ENCODE results near the gene CLEC16A.
"Not testable (repeated sequence)": the region's sequence is repeated elsewhere in the genome, so short reads cannot be mapped to it uniquely, and the experiment has no call there.

Gene CLEC16A

GRCh38 chr16:10923650-10924214 is 20.6 kb upstream of the CLEC16A start:
- no peak for DNase-seq

- DNase-seq: not testable (repeated sequence)
These were observed 19.1 kb upstream of the CLEC16A start for GRCh38 chr16:10925285-10925684.

- DNase-seq: no peak
These were observed 18.3 kb upstream of the CLEC16A start for GRCh38 chr16:10926094-10926493.

GRCh38 chr16:10926867-10927266 is 17.5 kb upstream of the CLEC16A start:
- DNase-seq: no peak

- no peak for DNase-seq
These were observed 16.8 kb upstream of the CLEC16A start for GRCh38 chr16:10927497-10928112.

- DNase-seq: not testable (repeated sequence)
These were observed 15.3 kb upstream of the CLEC16A start for GRCh38 chr16:10929097-10929496.

DNA sequence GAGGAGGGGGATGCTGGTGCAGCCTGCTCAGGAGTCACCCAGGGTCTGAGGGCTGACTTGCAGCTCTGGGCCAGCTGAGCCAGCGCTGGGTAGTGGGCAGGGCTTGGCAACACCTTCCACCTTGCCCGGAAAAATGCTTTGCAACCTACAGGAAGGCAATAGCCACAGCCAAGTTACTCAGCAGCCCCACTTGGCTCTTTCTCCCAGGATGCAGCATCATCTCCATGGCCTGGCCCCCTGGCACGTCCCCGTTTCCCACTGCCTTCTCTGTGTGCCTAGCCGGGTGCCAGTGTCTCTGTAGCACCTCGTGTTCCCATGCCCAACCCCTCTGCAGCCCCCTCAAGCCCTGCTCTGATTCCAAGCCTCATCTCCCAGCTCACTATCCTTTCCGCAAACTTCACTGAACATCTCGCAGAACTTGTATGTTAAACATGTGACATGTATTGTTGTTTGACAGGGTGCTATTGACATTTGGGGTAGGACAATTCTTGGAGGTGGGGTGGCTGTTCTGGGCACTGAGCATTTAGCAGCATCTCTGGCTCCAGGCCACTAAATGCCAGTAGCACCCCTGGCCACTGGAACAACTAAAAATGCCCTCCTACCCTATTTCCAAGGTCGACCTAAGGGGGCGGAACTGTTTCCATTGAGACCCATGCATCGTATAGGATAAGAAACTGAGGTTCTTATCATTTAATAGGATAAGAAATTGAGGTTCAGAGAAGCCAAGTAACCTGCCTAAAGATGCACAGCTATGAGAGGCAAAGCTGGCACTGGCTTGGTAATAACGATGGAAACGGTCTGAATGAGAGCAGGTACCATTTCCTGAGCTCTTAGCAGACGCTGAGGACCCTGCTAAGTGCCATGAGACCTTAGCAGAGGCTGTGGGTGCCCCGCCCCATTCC is 14.3 kb upstream of the CLEC16A start:
- no peak for DNase-seq

- no peak for DNase-seq
These were observed 13.6 kb upstream of the CLEC16A start for GRCh38 chr16:10930755-10931093.

GRCh38 chr16:10931134-10931533 is 13.2 kb upstream of the CLEC16A start:
- DNase-seq: no peak

DNA sequence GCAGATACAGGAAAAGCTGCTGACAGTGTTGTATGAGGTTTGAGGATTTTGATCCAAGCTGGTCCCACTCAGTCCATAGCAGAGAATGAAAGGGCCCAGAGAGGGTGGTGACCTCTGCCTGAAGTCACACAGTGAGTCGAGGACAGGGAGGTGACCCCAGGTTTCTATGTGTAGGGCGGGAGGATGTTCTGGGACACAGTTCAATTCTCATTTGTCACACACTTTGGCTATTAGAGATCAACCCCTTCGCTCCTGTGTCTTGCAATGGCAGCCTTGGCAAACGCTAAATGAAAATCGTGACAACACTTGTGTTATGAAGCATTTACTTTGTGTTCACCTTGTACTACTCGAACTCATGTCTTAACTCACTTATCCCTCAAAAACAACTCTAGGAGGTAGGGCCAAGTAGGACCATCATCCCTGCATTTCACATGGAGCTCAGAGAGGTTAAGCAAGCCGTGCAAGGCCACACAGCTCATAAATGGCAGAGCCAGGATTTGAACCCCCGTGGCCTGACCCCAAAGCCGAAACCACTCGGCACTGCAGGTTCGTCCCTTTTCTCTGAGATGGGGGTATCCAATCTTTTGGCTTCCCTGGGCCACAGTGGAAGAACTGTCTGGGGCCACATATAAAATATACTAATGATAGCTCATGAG is 12.3 kb upstream of the CLEC16A start:
- DNase-seq: no peak

GRCh38 chr16:10932959-10933710 is 11.2 kb upstream of the CLEC16A start:
- no peak for DNase-seq

GRCh38 chr16:10933865-10934264 is 10.5 kb upstream of the CLEC16A start:
- no peak for DNase-seq

GRCh38 chr16:10934325-10935107 is 9.8 kb upstream of the CLEC16A start:
- no peak for DNase-seq

DNA sequence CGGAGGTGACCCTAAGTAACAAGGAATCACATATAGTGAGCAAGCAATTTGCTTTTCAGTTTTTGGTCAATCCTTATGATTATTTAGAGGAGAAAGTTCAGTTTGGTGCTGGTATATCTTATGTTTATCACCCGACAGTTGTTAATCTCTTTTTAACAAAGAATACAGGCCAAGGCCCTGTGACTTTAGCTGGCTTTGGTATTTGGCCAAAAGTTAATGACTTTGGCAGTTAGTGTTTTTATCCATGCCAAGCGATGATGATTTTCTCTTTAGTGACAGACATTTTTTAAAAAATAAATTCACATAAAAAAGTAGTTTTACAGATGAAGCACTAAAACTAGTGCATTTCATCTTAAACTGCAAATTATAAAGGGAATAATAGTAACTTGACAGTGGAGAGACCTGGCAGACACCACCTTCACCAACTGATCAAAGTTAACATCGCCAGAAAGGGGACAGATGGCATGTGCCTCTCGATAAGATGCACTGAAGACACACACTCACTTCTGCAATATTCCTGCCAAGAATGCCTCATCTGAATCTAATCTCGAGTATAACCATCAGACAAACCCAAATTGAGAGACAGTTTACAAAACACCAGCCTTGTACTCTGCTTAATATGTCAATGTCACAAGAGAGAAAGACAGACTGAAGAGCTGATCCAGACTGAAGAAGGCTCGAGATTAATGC is 9.0 kb upstream of the CLEC16A start:
- DNase-seq: no peak

DNA sequence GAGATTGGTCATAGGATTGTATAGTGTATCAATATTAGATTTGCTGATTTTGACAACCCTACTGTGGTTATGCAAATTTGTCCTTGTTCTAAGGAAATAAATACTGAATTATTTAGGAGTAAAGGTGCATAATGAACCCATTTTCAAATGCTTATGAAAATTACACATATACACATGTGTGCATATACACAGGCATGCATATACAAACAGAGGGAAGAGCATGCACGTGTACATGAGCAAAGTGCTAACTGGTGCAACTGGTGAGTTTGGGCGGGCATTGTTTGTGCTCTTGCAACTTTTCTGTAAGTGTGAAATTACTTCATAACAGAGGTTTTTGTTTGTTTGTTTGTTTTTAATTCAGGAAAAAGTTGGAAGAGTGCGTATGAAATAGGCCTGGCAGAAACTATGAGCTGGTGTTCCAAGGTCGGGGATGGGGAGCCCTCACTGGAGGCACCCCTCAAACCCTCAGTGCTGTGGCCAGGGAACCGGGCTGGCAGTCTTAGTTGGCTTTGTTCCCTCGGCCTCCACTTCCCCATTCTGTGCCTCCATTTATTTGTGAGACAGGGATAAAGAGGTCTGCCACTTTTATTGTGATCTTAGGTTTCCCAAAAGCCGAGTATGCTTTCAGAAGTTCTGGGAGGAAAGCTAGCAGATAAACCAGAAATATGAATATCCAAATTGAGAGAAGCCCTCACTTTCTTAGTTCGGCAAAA is 7.9 kb upstream of the CLEC16A start:
- DNase-seq: no peak

DNA sequence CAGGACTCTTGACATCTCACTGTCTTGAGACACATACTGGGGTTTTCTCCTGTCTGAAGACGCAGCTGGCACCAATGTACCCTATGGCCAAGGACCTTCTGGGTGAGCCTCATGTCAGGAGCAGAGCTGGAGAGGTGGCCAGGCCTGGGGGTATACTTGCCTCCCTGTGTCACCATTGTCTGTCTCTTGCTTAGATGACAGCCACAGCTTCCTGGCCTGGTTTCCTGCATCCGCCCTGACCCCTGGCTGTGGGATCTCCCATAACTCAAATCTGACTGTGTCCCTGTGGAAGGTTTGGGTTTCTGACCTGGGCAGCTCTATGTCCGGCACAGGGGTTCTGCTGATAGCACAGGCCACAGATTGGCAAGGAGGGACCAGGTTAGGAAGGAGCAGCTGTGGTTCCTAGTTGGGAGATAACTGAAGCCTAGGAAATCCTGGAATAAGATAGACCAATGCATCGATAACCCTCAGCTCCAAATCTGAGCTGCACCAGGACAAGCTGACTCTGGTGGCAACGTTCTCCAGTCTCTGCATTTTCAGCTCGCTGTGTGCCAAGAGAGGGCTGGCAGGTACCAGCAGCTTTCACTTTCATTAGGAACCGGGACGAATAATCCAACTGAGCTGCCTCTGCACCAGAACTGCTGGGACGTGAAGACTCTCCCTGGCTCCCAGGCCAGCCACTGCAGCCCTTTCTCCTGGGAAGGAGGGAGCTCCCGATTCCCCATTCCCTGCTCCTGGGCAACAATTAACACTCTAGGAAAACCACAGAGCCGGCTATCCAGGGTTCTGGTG is 7.1 kb upstream of the CLEC16A start:
- no peak for DNase-seq

DNA sequence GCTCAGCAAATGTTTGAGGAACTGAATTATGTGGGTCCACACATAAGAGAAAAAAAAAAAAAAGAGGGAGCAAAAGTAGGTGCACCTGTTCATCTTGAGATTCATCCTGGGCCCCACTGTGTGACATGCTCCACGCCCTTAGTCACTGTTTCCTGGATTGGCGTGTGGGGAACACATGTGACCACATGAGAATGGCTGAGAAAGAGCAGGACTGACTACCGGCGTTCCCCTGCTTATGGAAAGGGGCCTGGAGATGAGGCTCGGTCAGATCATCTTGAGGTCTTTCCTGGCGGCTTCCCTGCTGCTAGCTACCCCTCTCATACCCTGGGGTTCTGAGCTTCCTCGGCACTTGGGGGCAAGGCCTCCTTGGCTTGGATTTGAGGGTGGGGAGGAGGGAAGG is 6.0 kb upstream of the CLEC16A start:
- DNase-seq: no peak

- no peak for DNase-seq
These were observed 5.3 kb upstream of the CLEC16A start for GRCh38 chr16:10938796-10939648.

Measured in activated CD8-positive, alpha-beta memory T cell treated with anti-CD3 and anti-CD28 coated beads, Interleukin-2, amount 50 U/mL, for 48 hours (primary cell).